Transverse colon (tissue), 4 donors: ENCODE measurements around the gene MTOR. TPM values are rescaled to one million over a fixed set of nuclear protein-coding genes. Genes with fewer than 3 reads are reported as not detected.

Source experiments
- DNase-seq: peaks from one replicate; pipeline ENCODE4 v3.0.0-alpha.2; 2019
- H3K27ac ChIP-seq, 4 donors: fragments of 200-600 bp; sonication (generic); 2 replicates each; pipeline ENCODE4 v1.5.1; 2016 to 2018; ENCODE audit warnings: inconsistent platforms in 4 of 4
- H3K27me3 ChIP-seq: fragments of 200-600 bp; sonication (generic); 2 replicates; pipeline ENCODE4 v1.5.1; 2017; ENCODE audit warnings: inconsistent platforms
- H3K36me3 ChIP-seq, 4 donors: fragments of 200-600 bp; sonication (generic); 2 replicates each; pipeline ENCODE4 v1.5.1; 2017 to 2019; ENCODE audit warnings: inconsistent platforms in 4 of 4
- H3K4me1 ChIP-seq, 4 donors: fragments of 200-600 bp; sonication (generic); 2 replicates each; pipeline ENCODE4 v1.5.1; 2017 to 2020; ENCODE audit warnings: inconsistent platforms in 4 of 4
- H3K4me3 ChIP-seq, 4 donors: fragments of 200-600 bp; sonication (generic); 1 replicate in 1 of 4; 2 replicates in 3 of 4; pipeline versions ENCODE4 v1.5.1 to v1.6.1; 2017 to 2019; ENCODE audit warnings: inconsistent platforms in 4 of 4
- H3K9me3 ChIP-seq, 2 donors: fragments of 200-600 bp; sonication (generic); 2 replicates each; pipeline ENCODE4 v1.5.1; 2017 to 2019; ENCODE audit warnings: inconsistent platforms in 2 of 2
- CTCF ChIP-seq, 5 experiments: fragments of 200-600 bp in 3 of 5; fragments of 450-650 bp in 2 of 5; sonication (generic) in 3 of 5; IDR thresholded peaks; 1 replicate in 2 of 5; 2 replicates in 3 of 5; pipeline ENCODE4 v1.5.1; 2016 to 2017; ENCODE audit warnings: antibody characterized with exemption in 5 of 5, inconsistent platforms in 3 of 5, mild to moderate bottlenecking in 2 of 5, moderate library complexity in 1 of 5
- EP300 ChIP-seq: sonication (generic); formaldehyde crosslinking; IDR thresholded peaks from one replicate; pipeline ENCODE4 v1.6.1; 2017; ENCODE audit warnings: antibody characterized with exemption, low read depth
- POLR2A ChIP-seq: fragments of 450-650 bp; IDR thresholded peaks from one replicate; pipeline ENCODE4 v1.6.1; 2016; ENCODE audit warnings: antibody characterized with exemption, mild to moderate bottlenecking, moderate library complexity
- POLR2AphosphoS5 ChIP-seq, 3 donors: sonication (generic); formaldehyde crosslinking; IDR thresholded peaks; one replicate each; pipeline ENCODE4 v1.6.1; 2016; ENCODE audit warnings: antibody characterized with exemption in 3 of 3
- WGBS, 2 donors: methylation state at CpG; one replicate each; pipeline ENCODE4 v1.1.5; 2018; ENCODE audit warnings: low coverage in 1 of 2; 5-methylcytosine and 5-hydroxymethylcytosine counted together
- in situ Hi-C, 4 donors: fragments of 200-750 bp; cut with MboI; loops; one replicate each; pipeline versions ENCODE4 v1.15.0 to v1.15.1; 2017; ENCODE audit warnings: low sequenced_read_pairs in 3 of 4, low pct_ligation_motif_present in 1 of 4, low pct_unique_long_range_greater_than_20kb in 1 of 4
- intact Hi-C: fragments of 100-400 bp; cut with DNase I; formaldehyde crosslinking; loops from one replicate; pipeline ENCODE4 v1.15.1; 2023; ENCODE audit warnings: low total_unique reads
- total RNA-seq, 4 donors: library from RNA; depleted of rRNA; stranded (reverse); fragments of >200 nt; gene quantifications; one replicate each; pipeline ENCODE4 v1.1.0, GENCODE V29; 2016

Gene MTOR
- total RNA-seq, 4 donors from 2014 or later: 31.0 to 45.6 (median 40.6) TPM

GRCh38 chr1:11142618-11143391 lies 119.5 kb downstream of the MTOR start:
- Histone ChIP-seq H3K4me1 (no peaks in the 10 kb centered on the region), H3K36me3 (peaks cover 0 to 55% (median 14%) of the 10 kb centered on the region in 4 donors), H3K4me3 (no peak overlapping the region), H3K27me3 (no peaks in the 10 kb centered on the region), H3K9me3 (no peaks in the 10 kb centered on the region), H3K27ac (no peak overlapping the region)
- 88 to 93% methylated on average over 1 to 4 of the region's 4 CpGs for WGBS, 2 donors
- in situ Hi-C loops: no loop called here
- TF ChIP-seq CTCF (IDR thresholded peaks at IDR 0.05) (no peak), POLR2AphosphoS5 (IDR thresholded peaks at IDR 0.05) (no peak), POLR2A (no peak), EP300 (no peak)
- intact Hi-C loops: no loop called here
- DNase-seq: no peak

- Histone ChIP-seq H3K27ac (no peak overlapping the region), H3K9me3 (no peaks in the 10 kb centered on the region), H3K4me3 (no peak overlapping the region), H3K27me3 (no peaks in the 10 kb centered on the region), H3K4me1 (peaks cover 7 to 14% (median 10%) of the 10 kb centered on the region in 4 donors), H3K36me3 (peaks cover 0 to 54% (median 5%) of the 10 kb centered on the region in 4 donors)
- TF ChIP-seq EP300 (no peak), POLR2AphosphoS5 (IDR thresholded peaks at IDR 0.05) (no peak), CTCF (IDR thresholded peaks at IDR 0.05) (no peak), POLR2A (no peak)
- intact Hi-C loops: no loop called here
- no peak for DNase-seq
- WGBS, 2 donors: 81 to 98% methylated on average over 3 of the region's 3 CpGs
- in situ Hi-C loops: no loop called here
These were observed 123.4 kb downstream of the MTOR start for GRCh38 chr1:11138952-11139351.

- 96 to 100% methylated on average over 1 of the region's 1 CpG for WGBS, 2 donors
- in situ Hi-C loops: no loop called here
- intact Hi-C loops: no loop called here
- Histone ChIP-seq H3K9me3 (no peaks in the 10 kb centered on the region), H3K27ac (no peak overlapping the region), H3K36me3 (peaks cover 0 to 54% (median 6%) of the 10 kb centered on the region in 4 donors), H3K4me3 (no peak overlapping the region), H3K27me3 (no peaks in the 10 kb centered on the region), H3K4me1 (peaks cover 7 to 14% (median 10%) of the 10 kb centered on the region in 4 donors)
- TF ChIP-seq POLR2A: no peak
- no peak for TF ChIP-seq EP300
- no peak for DNase-seq
These were observed 124.3 kb downstream of the MTOR start for GRCh38 chr1:11138029-11138428.

- no peak for DNase-seq
- 50 to 68% methylated on average over 2 to 5 of the region's 5 CpGs for WGBS, 2 donors
- no peaks in the 10 kb centered on the region for H3K27me3 ChIP-seq
- H3K27ac ChIP-seq: no peak overlapping the region
- no peak overlapping the region for H3K4me3 ChIP-seq
- in situ Hi-C loops (no loop called here), intact Hi-C loops (no loop called here)
- TF ChIP-seq EP300: no peak
- TF ChIP-seq POLR2A: no peak
- TF ChIP-seq CTCF (IDR thresholded peaks at IDR 0.05): no peak
- TF ChIP-seq POLR2AphosphoS5 (IDR thresholded peaks at IDR 0.05): no peak
- H3K4me1 ChIP-seq: peaks cover 7 to 14% (median 10%) of the 10 kb centered on the region in 4 donors
- H3K9me3 ChIP-seq: no peaks in the 10 kb centered on the region
- peaks cover 0 to 65% (median 18%) of the 10 kb centered on the region in 4 donors for H3K36me3 ChIP-seq
These were observed 127.5 kb downstream of the MTOR start for GRCh38 chr1:11134898-11135266.
